Measurements from ENCODE around the gene LGMN.
A peak's percentile ranks its signal among the peaks of the same experiment; 100 is the strongest.

Gene LGMN

GRCh38 chr14:92724516-92725340 is 23.7 kb downstream of the LGMN start:
- no peak overlapping the region for H3K4me3 ChIP-seq (ENCODE audit: control insufficient read depth, low read depth, low read length)
- peak; percentile 85 for DNase-seq (ENCODE audit: low read depth)
- no peak for TF ChIP-seq CTCF (conservative IDR thresholded peaks at IDR 0.05; ENCODE audit: control insufficient read depth, insufficient read depth, low read depth, low read length)

- TF ChIP-seq CTCF (conservative IDR thresholded peaks at IDR 0.05; ENCODE audit: control insufficient read depth, insufficient read depth, low read depth, low read length): no peak
- DNase-seq (ENCODE audit: low read depth): peak; percentile 81
- no peak overlapping the region for H3K4me3 ChIP-seq (ENCODE audit: control insufficient read depth, low read depth, low read length)
Measured at GRCh38 chr14:92719890-92720323, 28.5 kb downstream of the LGMN start.

- TF ChIP-seq CTCF (conservative IDR thresholded peaks at IDR 0.05; ENCODE audit: control insufficient read depth, insufficient read depth, low read depth, low read length): no peak
- peak; percentile 89 for DNase-seq (ENCODE audit: low read depth)
Measured at GRCh38 chr14:92719421-92719820, 29.0 kb downstream of the LGMN start.

GRCh38 chr14:92718664-92719063 is 29.8 kb downstream of the LGMN start:
- H3K4me3 ChIP-seq (ENCODE audit: control insufficient read depth, low read depth, low read length): no peak overlapping the region
- peak; percentile 92 for DNase-seq (ENCODE audit: low read depth)
- TF ChIP-seq CTCF (conservative IDR thresholded peaks at IDR 0.05; ENCODE audit: control insufficient read depth, insufficient read depth, low read depth, low read length): no peak

More at GRCh38 chr14:92719421-92719820, 29.0 kb downstream of the LGMN start:
- H3K4me3 ChIP-seq (ENCODE audit: control insufficient read depth, low read depth, low read length): no peak overlapping the region

- H3K4me3 ChIP-seq (ENCODE audit: control insufficient read depth, low read depth, low read length): no peak overlapping the region
- no peak for TF ChIP-seq CTCF (conservative IDR thresholded peaks at IDR 0.05; ENCODE audit: control insufficient read depth, insufficient read depth, low read depth, low read length)
- peak; percentile 66 for DNase-seq (ENCODE audit: low read depth)
Measured at GRCh38 chr14:92717571-92718042, 30.8 kb downstream of the LGMN start.

- no peak for TF ChIP-seq CTCF (conservative IDR thresholded peaks at IDR 0.05; ENCODE audit: control insufficient read depth, insufficient read depth, low read depth, low read length)
- H3K4me3 ChIP-seq (ENCODE audit: control insufficient read depth, low read depth, low read length): no peak overlapping the region
- no peak for DNase-seq (ENCODE audit: low read depth)
Measured at GRCh38 chr14:92716131-92716530, 32.3 kb downstream of the LGMN start.

Data from fibroblast of mammary gland (primary cell).